HCT116 (cell line): Measurements from ENCODE around the gene UQCRH. TPM values are rescaled to one million over a fixed set of nuclear protein-coding genes. Genes with fewer than 3 reads are reported as not detected.
"Not testable (repeated sequence)": the region's sequence is repeated elsewhere in the genome, so short reads cannot be mapped to it uniquely, and the experiment has no call there.

Experiments used
- ATAC-seq: fragments of 200-7000 bp; cut with Tn5 transposase; 2 replicates; pipeline ENCODE4 v1.9.1; 2020; ENCODE audit warnings: mild to moderate bottlenecking, moderate library complexity
- BruUV-seq: library from RNA; stranded (reverse); fragments of 400-500 nt; replicated peaks from 2 replicates; lab custom pipeline; 2021; lab: Mats Ljungman, UMichigan
- CTCF ChIA-PET: fragments of 300-600 bp; sonication (Branson Sonifier 250); formaldehyde crosslinking; loops from one replicate; lab custom pipeline; 2021; ENCODE audit warnings: antibody characterized with exemption; lab: Charles Lee
- POLR2A ChIA-PET: fragments of 300-600, 350-600 bp; sonication (Branson Sonifier 250); formaldehyde crosslinking; loops from one replicate; lab custom pipeline; 2021; ENCODE audit warnings: antibody characterized with exemption; lab: Charles Lee
- RAD21 ChIA-PET, 2 experiments: fragments of 300-600 bp; sonication (Branson Sonifier 250); formaldehyde crosslinking; loops; one replicate each; lab custom pipeline; 2023; ENCODE audit warnings: low total read pairs in 2 of 2; ENCODE audit not compliant: uncharacterized antibody in 2 of 2, unreplicated experiment in 2 of 2, low non-redundant PET in 1 of 2; lab: Charles Lee
- DNase-seq: peaks from one replicate; pipeline ENCODE4 v3.0.0-alpha.2; 2010; ENCODE audit warnings: low read depth, low spot score
- H2AFZ ChIP-seq: fragments of 200-600 bp; shearing (Covaris generic), sonication (generic); 2 replicates; pipeline ENCODE4 v1.6.1; 2017; ENCODE audit warnings: low read depth, mixed run types, mixed read lengths, antibody characterized with exemption, low read length; ENCODE audit not compliant: poor library complexity, severe bottlenecking
- H3K27ac ChIP-seq: 2 replicates; pipeline ENCODE4 v1.5.1; 2012; ENCODE audit warnings: low read depth, low read length
- H3K27me3 ChIP-seq: fragments of 200-600 bp; sonication (generic); 2 replicates; pipeline ENCODE4 v1.6.1; 2016; ENCODE audit warnings: mixed run types, low read length, mixed read lengths; ENCODE audit not compliant: insufficient read depth
- H3K36me3 ChIP-seq, 2 experiments: fragments of 200-500 bp in 1 of 2; fragments of 200-600 bp in 1 of 2; sonication (Bioruptor generic) in 1 of 2; sonication (generic) in 1 of 2; 2 replicates each; pipeline versions ENCODE4 v1.5.1 to v1.6.1; 2014 to 2016; ENCODE audit warnings: low read length in 2 of 2, inconsistent platforms in 1 of 2, mixed read lengths in 1 of 2, mixed run types in 1 of 2; ENCODE audit not compliant: insufficient read depth in 2 of 2, control insufficient read depth in 1 of 2
- H3K4me1 ChIP-seq, 2 experiments: fragments of 200-600 bp in 1 of 2; sonication (generic) in 1 of 2; 2 replicates each; pipeline versions ENCODE4 v1.5.1 to v1.6.1; 2012 to 2017; ENCODE audit warnings: low read length in 2 of 2, inconsistent platforms in 1 of 2, mild to moderate bottlenecking in 1 of 2, mixed read lengths in 1 of 2, mixed run types in 1 of 2, moderate library complexity in 1 of 2; ENCODE audit not compliant: insufficient read depth in 2 of 2, control insufficient read depth in 1 of 2
- H3K4me2 ChIP-seq: fragments of 200-600 bp; sonication (generic); 2 replicates; pipeline ENCODE4 v1.6.1; 2017; ENCODE audit warnings: mixed run types, low read length, mixed read lengths
- H3K4me3 ChIP-seq, 2 experiments: fragments of 200-600 bp in 1 of 2; sonication (generic) in 1 of 2; replicated peaks in 1 of 2; 2 replicates each; pipeline ENCODE4 v1.5.1; 2011 to 2016; ENCODE audit warnings: low read length in 2 of 2, control low read depth in 1 of 2, low read depth in 1 of 2, mild to moderate bottlenecking in 1 of 2, mixed read lengths in 1 of 2, mixed run types in 1 of 2
- H3K79me2 ChIP-seq: fragments of 200-600 bp; sonication (generic); 2 replicates; pipeline ENCODE4 v1.6.1; 2017; ENCODE audit warnings: mild to moderate bottlenecking, mixed run types, low read length, moderate library complexity, mixed read lengths; ENCODE audit not compliant: insufficient read depth
- H3K9ac ChIP-seq: fragments of 200-600 bp; sonication (generic); 2 replicates; pipeline ENCODE4 v1.6.1; 2016; ENCODE audit warnings: low read length, mixed read lengths
- H3K9me2 ChIP-seq: fragments of 200-600 bp; sonication (generic), shearing (Covaris generic); 2 replicates; pipeline ENCODE4 v1.6.1; 2017; ENCODE audit warnings: mixed run types, mild to moderate bottlenecking, moderate library complexity; ENCODE audit not compliant: insufficient read depth
- H3K9me3 ChIP-seq, 2 experiments: fragments of 200-500 bp in 1 of 2; fragments of 200-600 bp in 1 of 2; sonication (Bioruptor generic) in 1 of 2; sonication (generic) in 1 of 2; 2 replicates each; pipeline ENCODE4 v1.6.1; 2014 to 2017; ENCODE audit warnings: low read length in 2 of 2, mixed read lengths in 2 of 2, inconsistent platforms in 1 of 2, low read depth in 1 of 2, mild to moderate bottlenecking in 1 of 2, mixed run types in 1 of 2, moderate library complexity in 1 of 2; ENCODE audit not compliant: control insufficient read depth in 1 of 2, insufficient read depth in 1 of 2
- H4K20me1 ChIP-seq: fragments of 200-600 bp; sonication (generic), shearing (Covaris generic); 2 replicates; pipeline ENCODE4 v1.6.1; 2017; ENCODE audit warnings: mixed run types, mild to moderate bottlenecking, moderate library complexity; ENCODE audit not compliant: insufficient read depth
- EZH2 ChIP-seq: fragments of 200-600 bp; sonication (generic); IDR thresholded peaks from 2 replicates; pipeline ENCODE4 v1.6.1; 2017; ENCODE audit warnings: antibody characterized with exemption, mixed run types
- FOSL1 ChIP-seq: IDR thresholded peaks from 2 replicates; pipeline ENCODE4 v1.6.1; 2012; ENCODE audit warnings: low read depth
- POLR2AphosphoS5 ChIP-seq: IDR thresholded peaks from 2 replicates; pipeline ENCODE4 v1.6.1; 2011; ENCODE audit warnings: mild to moderate bottlenecking, low read depth, low read length, moderate library complexity
- RAD21 ChIP-seq: IDR thresholded peaks from 2 replicates; pipeline ENCODE4 v1.6.1; 2012; ENCODE audit warnings: low read depth, mild to moderate bottlenecking
- SRF ChIP-seq: IDR thresholded peaks from 2 replicates; pipeline ENCODE4 v1.6.1; 2012; ENCODE audit warnings: low read depth
- ZNF274 ChIP-seq: fragments of 200-500 bp; sonication (Bioruptor generic); IDR thresholded peaks from 2 replicates; pipeline ENCODE4 v1.6.1; 2014; ENCODE audit warnings: mild to moderate bottlenecking, low read depth, low read length, inconsistent platforms
- intact Hi-C: fragments of 100-400 bp; cut with micrococcal nuclease; formaldehyde crosslinking; loops from 2 replicates; pipeline ENCODE4 v1.10.0; 2022
- total RNA-seq: library from RNA; stranded (reverse); gene quantifications from one replicate; pipeline ENCODE4 v1.2.1, GENCODE V29; 2021; ENCODE audit not compliant: unreplicated experiment

The UQCRH gene
- total RNA-seq, 1 experiment from 2014 or later = 514 TPM

GRCh38 chr1:46352363-46352762, 48.9 kb downstream of the UQCRH start:
- Histone ChIP-seq H2AFZ (no peak overlapping the region), H3K27me3 (no peaks in the 10 kb centered on the region), H4K20me1 (no peaks in the 10 kb centered on the region), H3K4me2 (no peak overlapping the region)
- no peak for DNase-seq
- CTCF ChIA-PET = interaction anchor here (1.2 kb wide), 1 partner anchor 19 kb away, joined by 4 read pairs; no protein-coding TSS in a partner anchor
- intact Hi-C loops = no loop called here
- TF ChIP-seq FOSL1 (no peak), POLR2AphosphoS5 (no peak), EZH2 (no peak), SRF (no peak), RAD21 (no peak), ZNF274 (no peak)
- TF ChIP-seq, all 23 proteins: peak for 0
- Histone ChIP-seq H3K36me3 (peaks cover 29 to 32% of the 10 kb centered on the region in 2 experiments), H3K9ac (no peak overlapping the region), H3K79me2 (peaks cover 23% of the 10 kb centered on the region; the same call in 1 of the 2 replicates), H3K9me2 (no peaks in the 10 kb centered on the region), H3K9me3 (no peaks in the 10 kb centered on the region), H3K4me1 (peaks cover 3 to 11% of the 10 kb centered on the region in 2 experiments; a peak in 3 of 4 replicates), H3K27ac (no peak overlapping the region), H3K4me3 (no peak overlapping the region)
- ChIA-PET RAD21 (no interaction called here), POLR2A (no interaction called here)
- ATAC-seq = no peak
- BruUV-seq = no TSS peak

GRCh38 chr1:46355920-46356319, 52.4 kb downstream of the UQCRH start:
- H3K9me2 ChIP-seq, H3K27me3 ChIP-seq, H3K9me3 ChIP-seq, H2AFZ ChIP-seq, intact Hi-C loops, H3K9ac ChIP-seq, H4K20me1 ChIP-seq, BruUV-seq, POLR2A ChIA-PET, H3K4me3 ChIP-seq, H3K4me2 ChIP-seq, H3K27ac ChIP-seq, H3K4me1 ChIP-seq, ATAC-seq, H3K79me2 ChIP-seq, DNase-seq: not testable (repeated sequence)
- CTCF ChIA-PET = interaction anchor here (0.7 kb wide), 1 partner anchor 106 kb away, joined by 3 read pairs; no protein-coding TSS in a partner anchor
- peaks cover 25 to 29% of the 10 kb centered on the region in 2 experiments for H3K36me3 ChIP-seq
- RAD21 ChIA-PET = interaction anchor here in 1 of 2 experiments (0.6 kb wide), 1 partner anchor 19 kb away, joined by 3 read pairs; no protein-coding TSS in a partner anchor
